ENCODE data around the gene MTCL3.

MTCL3 gene

GRCh38 chr6:127475823-127476176, 43.3 kb downstream of the MTCL3 start:
- TF ChIP-seq CTCF (IDR thresholded peaks at IDR 0.05; ENCODE audit: control insufficient read depth, extremely low read depth, insufficient read depth): no peak
- H3K4me3 ChIP-seq (ENCODE audit: low read depth, low read length): no peak overlapping the region
- no peak for DNase-seq (ENCODE audit: low read depth)

GRCh38 chr6:127475135-127475822, 43.9 kb downstream of the MTCL3 start:
- no peak for TF ChIP-seq CTCF (IDR thresholded peaks at IDR 0.05; ENCODE audit: control insufficient read depth, extremely low read depth, insufficient read depth)
- no peak for DNase-seq (ENCODE audit: low read depth)
- no peak overlapping the region for H3K4me3 ChIP-seq (ENCODE audit: low read depth, low read length)

- TF ChIP-seq CTCF (IDR thresholded peaks at IDR 0.05; ENCODE audit: control insufficient read depth, extremely low read depth, insufficient read depth): no peak
- H3K4me3 ChIP-seq (ENCODE audit: low read depth, low read length): no peak overlapping the region
- no peak for DNase-seq (ENCODE audit: low read depth)
Measured at GRCh38 chr6:127471379-127472255, 47.5 kb downstream of the MTCL3 start.

- no peak overlapping the region for H3K4me3 ChIP-seq (ENCODE audit: low read depth, low read length)
- TF ChIP-seq CTCF (IDR thresholded peaks at IDR 0.05; ENCODE audit: control insufficient read depth, extremely low read depth, insufficient read depth): no peak
- no peak for DNase-seq (ENCODE audit: low read depth)
Measured at GRCh38 chr6:127468936-127469335, 50.2 kb downstream of the MTCL3 start.

GRCh38 chr6:127466416-127466815, 52.7 kb downstream of the MTCL3 start:
- no peak overlapping the region for H3K4me3 ChIP-seq (ENCODE audit: low read depth, low read length)
- no peak for TF ChIP-seq CTCF (IDR thresholded peaks at IDR 0.05; ENCODE audit: control insufficient read depth, extremely low read depth, insufficient read depth)
- DNase-seq (ENCODE audit: low read depth): no peak

GRCh38 chr6:127464881-127465459, 54.2 kb downstream of the MTCL3 start:
- H3K4me3 ChIP-seq (ENCODE audit: low read depth, low read length): no peak overlapping the region
- no peak for DNase-seq (ENCODE audit: low read depth)
- peak; percentile 92 for TF ChIP-seq CTCF (IDR thresholded peaks at IDR 0.05; ENCODE audit: control insufficient read depth, extremely low read depth, insufficient read depth)

All from LNCaP clone FGC (cell line).